PFSK-1 (cell line): ENCODE measurements around the gene CPNE9.

Experiments used
- POLR2AphosphoS5 ChIP-seq: IDR thresholded peaks from 2 replicates; pipeline ENCODE4 v1.6.1; 2012; ENCODE audit warnings: low read depth, mild to moderate bottlenecking, control low read depth, low read length, moderate library complexity
- SIN3A ChIP-seq: IDR thresholded peaks from 2 replicates; pipeline ENCODE4 v1.6.1; 2012; ENCODE audit warnings: mild to moderate bottlenecking, low read length, moderate library complexity, borderline replicate concordance; ENCODE audit not compliant: insufficient read depth
- TAF1 ChIP-seq: IDR thresholded peaks from 2 replicates; pipeline ENCODE4 v1.6.1; 2012; ENCODE audit warnings: low read length, control low read depth, borderline replicate concordance; ENCODE audit not compliant: insufficient read depth
- TF ChIP-seq, protein P1 (sequence below), 2 experiments: IDR thresholded peaks; 2 replicates each; pipeline versions ENCODE4 v1.6.1 to v1.8.0; 2011 to 2012; ENCODE audit warnings: low read depth in 2 of 2, low read length in 2 of 2, control low read depth in 1 of 2, inconsistent platforms in 1 of 2, mild to moderate bottlenecking in 1 of 2, moderate library complexity in 1 of 2; ENCODE audit not compliant: insufficient read depth in 1 of 2

DNA sequence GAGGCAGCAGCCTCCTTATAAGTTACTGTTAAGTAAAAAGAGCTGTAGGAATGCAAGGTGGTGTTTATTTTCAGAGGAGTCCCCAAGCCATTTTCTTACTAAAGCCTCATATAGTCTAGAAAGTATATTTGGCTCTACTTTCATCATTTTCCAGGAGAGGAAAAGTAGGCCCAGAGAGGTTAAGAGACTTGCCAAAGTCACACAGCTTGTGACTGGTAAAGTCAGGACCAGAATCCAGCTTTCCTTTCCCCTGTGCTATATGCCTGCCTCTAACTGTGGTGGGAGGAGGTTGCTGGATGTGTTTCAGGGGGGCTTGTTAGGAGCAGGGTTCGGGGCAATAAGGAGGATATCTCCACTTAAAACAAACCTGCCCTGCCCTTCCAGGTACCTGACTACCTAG, 38.9 kb downstream of the CPNE9 start:
- TF ChIP-seq, protein P1, sequence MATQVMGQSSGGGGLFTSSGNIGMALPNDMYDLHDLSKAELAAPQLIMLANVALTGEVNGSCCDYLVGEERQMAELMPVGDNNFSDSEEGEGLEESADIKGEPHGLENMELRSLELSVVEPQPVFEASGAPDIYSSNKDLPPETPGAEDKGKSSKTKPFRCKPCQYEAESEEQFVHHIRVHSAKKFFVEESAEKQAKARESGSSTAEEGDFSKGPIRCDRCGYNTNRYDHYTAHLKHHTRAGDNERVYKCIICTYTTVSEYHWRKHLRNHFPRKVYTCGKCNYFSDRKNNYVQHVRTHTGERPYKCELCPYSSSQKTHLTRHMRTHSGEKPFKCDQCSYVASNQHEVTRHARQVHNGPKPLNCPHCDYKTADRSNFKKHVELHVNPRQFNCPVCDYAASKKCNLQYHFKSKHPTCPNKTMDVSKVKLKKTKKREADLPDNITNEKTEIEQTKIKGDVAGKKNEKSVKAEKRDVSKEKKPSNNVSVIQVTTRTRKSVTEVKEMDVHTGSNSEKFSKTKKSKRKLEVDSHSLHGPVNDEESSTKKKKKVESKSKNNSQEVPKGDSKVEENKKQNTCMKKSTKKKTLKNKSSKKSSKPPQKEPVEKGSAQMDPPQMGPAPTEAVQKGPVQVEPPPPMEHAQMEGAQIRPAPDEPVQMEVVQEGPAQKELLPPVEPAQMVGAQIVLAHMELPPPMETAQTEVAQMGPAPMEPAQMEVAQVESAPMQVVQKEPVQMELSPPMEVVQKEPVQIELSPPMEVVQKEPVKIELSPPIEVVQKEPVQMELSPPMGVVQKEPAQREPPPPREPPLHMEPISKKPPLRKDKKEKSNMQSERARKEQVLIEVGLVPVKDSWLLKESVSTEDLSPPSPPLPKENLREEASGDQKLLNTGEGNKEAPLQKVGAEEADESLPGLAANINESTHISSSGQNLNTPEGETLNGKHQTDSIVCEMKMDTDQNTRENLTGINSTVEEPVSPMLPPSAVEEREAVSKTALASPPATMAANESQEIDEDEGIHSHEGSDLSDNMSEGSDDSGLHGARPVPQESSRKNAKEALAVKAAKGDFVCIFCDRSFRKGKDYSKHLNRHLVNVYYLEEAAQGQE (IDR thresholded peaks at IDR 0.05; ENCODE audit: insufficient read depth in 1 of 2, low read depth in 2 of 2, low read length in 2 of 2), result no peak
- TF ChIP-seq POLR2AphosphoS5, result no peak
- TF ChIP-seq SIN3A, result no peak
- TF ChIP-seq TAF1, result no peak
